HEK293 (cell line): Measurements from ENCODE around the gene SLC39A11.

Source experiments
- CTCF ChIP-seq: fragments of 450-650 bp; formaldehyde crosslinking; IDR thresholded peaks from 2 replicates; pipeline ENCODE4 v1.5.1; 2016; ENCODE audit warnings: missing biosample characterization, missing genetic modification characterization
- ZBTB20 ChIP-seq: fragments of 450-650 bp; formaldehyde crosslinking; IDR thresholded peaks from 2 replicates; pipeline ENCODE4 v1.5.1; 2016; ENCODE audit warnings: missing biosample characterization, missing genetic modification characterization
- ZNF654 ChIP-seq: fragments of 450-650 bp; formaldehyde crosslinking; IDR thresholded peaks from 2 replicates; pipeline ENCODE4 v1.5.1; 2016; ENCODE audit warnings: low read depth, missing biosample characterization, missing genetic modification characterization

- TF ChIP-seq ZNF654 (no peak), CTCF (tag by site-specific recombination) (no peak), ZBTB20 (tag by site-specific recombination) (no peak)
Measured at GRCh38 chr17:72811976-72812687, 280.4 kb downstream of the SLC39A11 start.
